H1 (cell line): ENCODE measurements around the gene SBNO2. TPM values are rescaled to one million over a fixed set of nuclear protein-coding genes. Genes with fewer than 3 reads are reported as not detected.

Experiments
- CTCF ChIA-PET: fragments of 300-600 bp; sonication (Branson Sonifier 250); formaldehyde crosslinking; loops from one replicate; lab custom pipeline; 2021; ENCODE audit not compliant: partially characterized antibody; lab: Charles Lee
- POLR2A ChIA-PET: fragments of 300-600 bp; sonication (Branson Sonifier 250); formaldehyde crosslinking; loops from one replicate; lab custom pipeline; 2021; ENCODE audit warnings: inconsistent platforms; ENCODE audit not compliant: partially characterized antibody; lab: Charles Lee
- DNase-seq, 2 experiments: peaks; one replicate each; pipeline versions ENCODE4 v3.0.0 to v3.0.0-alpha.2; 2010 to 2022; ENCODE audit warnings: low spot score in 2 of 2, low read depth in 1 of 2, mixed read lengths in 1 of 2
- FAIRE-seq: peaks from 2 replicates; lab custom pipeline; 2011; peaks lifted over from hg19 to GRCh38; lab: Jason Lieb, UNC
- H2AFZ ChIP-seq: 2 replicates; pipeline ENCODE4 v1.8.1; 2012; ENCODE audit warnings: low read length, inconsistent platforms
- H2AK5ac ChIP-seq: 2 replicates; pipeline ENCODE4 v1.6.1; 2013; ENCODE audit warnings: low read depth, low read length
- H2BK120ac ChIP-seq: replicated peaks from 2 replicates; pipeline ENCODE3; 2013; ENCODE audit warnings: low read depth, low read length, inconsistent platforms
- H2BK12ac ChIP-seq: 2 replicates; pipeline ENCODE4 v1.6.1; 2013; ENCODE audit warnings: low read depth, low read length
- H2BK15ac ChIP-seq: 2 replicates; pipeline ENCODE4 v1.6.1; 2013; ENCODE audit warnings: low read length
- H2BK20ac ChIP-seq: 2 replicates; pipeline ENCODE4 v1.6.1; 2013; ENCODE audit warnings: low read length
- H2BK5ac ChIP-seq: 2 replicates; pipeline ENCODE4 v1.6.1; 2013; ENCODE audit warnings: low read depth, low read length
- H3K14ac ChIP-seq: 2 replicates; pipeline ENCODE4 v1.6.1; 2013; ENCODE audit warnings: inconsistent platforms; ENCODE audit not compliant: insufficient read length
- H3K18ac ChIP-seq: 2 replicates; pipeline ENCODE4 v1.6.1; 2013; ENCODE audit warnings: low read length; ENCODE audit errors: extremely low read depth
- H3K23ac ChIP-seq: 2 replicates; pipeline ENCODE4 v1.6.1; 2013; ENCODE audit warnings: inconsistent platforms; ENCODE audit not compliant: insufficient read length
- H3K23me2 ChIP-seq: 2 replicates; pipeline ENCODE4 v1.6.1; 2013; ENCODE audit warnings: low read depth, low read length
- H3K27ac ChIP-seq: 2 replicates; pipeline ENCODE4 v1.6.1; 2011; ENCODE audit warnings: low read depth, low read length, inconsistent platforms
- H3K27me3 ChIP-seq, 4 experiments: replicated peaks in 1 of 4; 1 replicate in 1 of 4; 2 replicates in 3 of 4; pipeline versions ENCODE4 v1.6.1 to v1.8.1; 2011 to 2013; ENCODE audit warnings: low read length in 3 of 4, mild to moderate bottlenecking in 3 of 4, inconsistent platforms in 2 of 4, mixed read lengths in 2 of 4, moderate library complexity in 1 of 4; ENCODE audit not compliant: control insufficient read depth in 3 of 4, insufficient read depth in 3 of 4; ENCODE audit errors: extremely low read depth in 1 of 4
- H3K36me3 ChIP-seq, 4 experiments: 2 replicates each; pipeline versions ENCODE4 v1.6.1 to v1.8.1; 2011 to 2013; ENCODE audit warnings: mild to moderate bottlenecking in 4 of 4, low read length in 3 of 4, moderate library complexity in 2 of 4, control low read depth in 1 of 4, inconsistent platforms in 1 of 4; ENCODE audit not compliant: insufficient read depth in 4 of 4, control insufficient read depth in 2 of 4
- H3K4ac ChIP-seq: replicated peaks from 2 replicates; pipeline ENCODE3; 2013; ENCODE audit warnings: low read length, low read depth, mixed read lengths, inconsistent platforms; ENCODE audit not compliant: insufficient read length
- H3K4me1 ChIP-seq, 4 experiments: replicated peaks in 1 of 4; 1 replicate in 1 of 4; 2 replicates in 3 of 4; pipeline versions ENCODE4 v1.6.1 to v1.8.1; 2011 to 2013; ENCODE audit warnings: low read length in 3 of 4, inconsistent platforms in 2 of 4, mixed read lengths in 1 of 4; ENCODE audit not compliant: insufficient read depth in 4 of 4, control insufficient read depth in 3 of 4
- H3K4me2 ChIP-seq, 2 experiments: 2 replicates each; pipeline versions ENCODE4 v1.6.1 to v1.8.1; 2011 to 2013; ENCODE audit warnings: low read depth in 2 of 2, low read length in 2 of 2, control low read depth in 1 of 2, inconsistent platforms in 1 of 2, mild to moderate bottlenecking in 1 of 2; ENCODE audit not compliant: insufficient read depth in 1 of 2
- H3K4me3 ChIP-seq, 4 experiments: fragments of 200-600, 300-600 bp in 1 of 4; sonication (generic), shearing (Covaris generic), sonication (Bioruptor Twin) in 1 of 4; 2 replicates each; pipeline versions ENCODE4 v1.5.1 to v1.8.1; 2011 to 2016; ENCODE audit warnings: low read length in 4 of 4, low read depth in 3 of 4, control low read depth in 2 of 4, inconsistent platforms in 2 of 4, mild to moderate bottlenecking in 2 of 4, mixed read lengths in 1 of 4, moderate library complexity in 1 of 4; ENCODE audit not compliant: insufficient read depth in 2 of 4; ENCODE audit errors: extremely low read depth in 1 of 4
- H3K56ac ChIP-seq: replicated peaks from 2 replicates; pipeline ENCODE3; 2013; ENCODE audit warnings: low read depth, mild to moderate bottlenecking, mixed read lengths, low read length, inconsistent platforms; ENCODE audit not compliant: insufficient read length
- H3K79me1 ChIP-seq: 2 replicates; pipeline ENCODE4 v1.6.1; 2013; ENCODE audit warnings: low read depth, low read length, control low read depth
- H3K79me2 ChIP-seq, 2 experiments: 2 replicates each; pipeline versions ENCODE4 v1.6.1 to v1.8.1; 2012 to 2013; ENCODE audit warnings: low read length in 2 of 2, mild to moderate bottlenecking in 2 of 2, inconsistent platforms in 1 of 2; ENCODE audit not compliant: insufficient read depth in 2 of 2, control insufficient read depth in 1 of 2
- H3K9ac ChIP-seq, 4 experiments: replicated peaks in 1 of 4; 1 replicate in 1 of 4; 2 replicates in 3 of 4; pipeline versions ENCODE4 v1.6.1 to v1.8.1; 2011 to 2013; ENCODE audit warnings: low read depth in 3 of 4, low read length in 3 of 4, control low read depth in 2 of 4, mild to moderate bottlenecking in 2 of 4, moderate library complexity in 2 of 4, inconsistent platforms in 1 of 4; ENCODE audit errors: extremely low read depth in 1 of 4
- H3K9me3 ChIP-seq, 2 experiments: 2 replicates each; pipeline versions ENCODE4 v1.6.1 to v1.8.1; 2012 to 2013; ENCODE audit warnings: mild to moderate bottlenecking in 2 of 2, moderate library complexity in 2 of 2, control low read depth in 1 of 2, inconsistent platforms in 1 of 2, low read depth in 1 of 2, low read length in 1 of 2, mixed read lengths in 1 of 2; ENCODE audit not compliant: insufficient read depth in 2 of 2
- H4K20me1 ChIP-seq, 2 experiments: replicated peaks in 1 of 2; 2 replicates each; pipeline versions ENCODE3 to v1.8.1; 2011 to 2013; ENCODE audit warnings: inconsistent platforms in 2 of 2, low read length in 2 of 2, mild to moderate bottlenecking in 1 of 2; ENCODE audit not compliant: insufficient read depth in 2 of 2, control insufficient read depth in 1 of 2
- H4K5ac ChIP-seq: 2 replicates; pipeline ENCODE4 v1.6.1; 2013; ENCODE audit warnings: low read length, low read depth, mixed read lengths, inconsistent platforms; ENCODE audit not compliant: insufficient read length
- H4K8ac ChIP-seq: 2 replicates; pipeline ENCODE4 v1.8.0; 2013; ENCODE audit warnings: mild to moderate bottlenecking, moderate library complexity, low read length, inconsistent platforms; ENCODE audit not compliant: insufficient read depth; ENCODE audit errors: extremely low read depth
- H4K91ac ChIP-seq: replicated peaks from 2 replicates; pipeline ENCODE3; 2013; ENCODE audit warnings: low read length, mixed read lengths, inconsistent platforms; ENCODE audit not compliant: insufficient read length
- CBX5 ChIP-seq: fragments of 300-800, 300-1000 bp; sonication (generic); IDR thresholded peaks from 2 replicates; pipeline ENCODE4 v1.7.1; 2016; ENCODE audit warnings: antibody characterized with exemption, low read length, low read depth
- CTBP2 ChIP-seq: IDR thresholded peaks from 2 replicates; pipeline ENCODE4 v1.7.0; 2011; ENCODE audit warnings: borderline replicate concordance, mild to moderate bottlenecking, moderate library complexity, mixed read lengths, low read length; ENCODE audit not compliant: insufficient read depth, insufficient read length
- GABPA ChIP-seq: IDR thresholded peaks from 2 replicates; pipeline ENCODE4 v1.6.1; 2011; ENCODE audit warnings: mild to moderate bottlenecking, low read length, moderate library complexity, borderline replicate concordance; ENCODE audit not compliant: insufficient read depth
- GTF2F1 ChIP-seq: IDR thresholded peaks from 2 replicates; pipeline ENCODE4 v1.6.1; 2012; ENCODE audit warnings: low read depth, low read length, improper control_type of control experiment, borderline replicate concordance
- HDAC2 ChIP-seq, 2 experiments: fragments of 300-600 bp in 1 of 2; sonication (generic) in 1 of 2; IDR thresholded peaks; 2 replicates each; pipeline ENCODE4 v1.6.1; 2011 to 2012; ENCODE audit warnings: low read depth in 2 of 2, low read length in 2 of 2, mild to moderate bottlenecking in 2 of 2, moderate library complexity in 2 of 2, borderline replicate concordance in 1 of 2, inconsistent platforms in 1 of 2
- JUN ChIP-seq: IDR thresholded peaks from 2 replicates; pipeline ENCODE4 v1.6.1; 2011; ENCODE audit warnings: low read depth, mild to moderate bottlenecking, improper control_type of control experiment, low read length
- KDM1A ChIP-seq: fragments of 200-600, 300-600 bp; sonication (generic); IDR thresholded peaks from 2 replicates; pipeline ENCODE4 v1.7.1; 2016; ENCODE audit warnings: mild to moderate bottlenecking, low read length, borderline replicate concordance
- TAF7 ChIP-seq: optimal IDR thresholded peaks from 2 replicates; pipeline ENCODE3; 2011; ENCODE audit warnings: low read depth, mild to moderate bottlenecking, inconsistent platforms, low read length, moderate library complexity, borderline replicate concordance
- WGBS, 2 experiments: shearing (Covaris generic) in 1 of 2; methylation state at CpG; one replicate each; pipeline versions ENCODE4 v1.1.6 to v1.1.7; 2013 to 2015; ENCODE audit warnings: low lambda C conversion rate in 2 of 2, mixed read lengths in 2 of 2, inconsistent platforms in 1 of 2, low coverage in 1 of 2, missing lambda C conversion rate in 1 of 2; ENCODE audit not compliant: insufficient replicate concordance in 2 of 2, insufficient coverage in 1 of 2, insufficient read length in 1 of 2; ENCODE audit errors: extremely low coverage in 1 of 2, missing lambda C conversion rate in 1 of 2; 5-methylcytosine and 5-hydroxymethylcytosine counted together
- polyA plus RNA-seq, 7 experiments: library from polyadenylated mRNA; depleted of rRNA in 3 of 7; stranded (reverse) in 5 of 7; unstranded in 2 of 7; fragments of >200 nt in 5 of 7; fragments of 200-250 nt in 2 of 7; gene quantifications; 1 replicate in 5 of 7; 2 replicates in 1 of 7; 4 replicates in 1 of 7; pipeline versions ENCODE4 v1.2.1 to v1.2.3, GENCODE V29; 2011 to 2013; ENCODE audit warnings: missing spikeins in 2 of 7, mixed read lengths in 2 of 7
- total RNA-seq: library from RNA; stranded (reverse); fragmentation: NEBNext Ultra II Directional; extraction: Animal tissue kit (Norgen Biotek cat#: 25700); gene quantifications from 2 replicates; pipeline ENCODE4 v1.2.1, GENCODE V29; 2021

SBNO2 gene
- total and polyA plus RNA-seq, 2 of the 8 experiments (the other 6 are each of a cell fraction or from before 2014, with no cell fraction given), result 12.2 to 31.4 TPM

DNA sequence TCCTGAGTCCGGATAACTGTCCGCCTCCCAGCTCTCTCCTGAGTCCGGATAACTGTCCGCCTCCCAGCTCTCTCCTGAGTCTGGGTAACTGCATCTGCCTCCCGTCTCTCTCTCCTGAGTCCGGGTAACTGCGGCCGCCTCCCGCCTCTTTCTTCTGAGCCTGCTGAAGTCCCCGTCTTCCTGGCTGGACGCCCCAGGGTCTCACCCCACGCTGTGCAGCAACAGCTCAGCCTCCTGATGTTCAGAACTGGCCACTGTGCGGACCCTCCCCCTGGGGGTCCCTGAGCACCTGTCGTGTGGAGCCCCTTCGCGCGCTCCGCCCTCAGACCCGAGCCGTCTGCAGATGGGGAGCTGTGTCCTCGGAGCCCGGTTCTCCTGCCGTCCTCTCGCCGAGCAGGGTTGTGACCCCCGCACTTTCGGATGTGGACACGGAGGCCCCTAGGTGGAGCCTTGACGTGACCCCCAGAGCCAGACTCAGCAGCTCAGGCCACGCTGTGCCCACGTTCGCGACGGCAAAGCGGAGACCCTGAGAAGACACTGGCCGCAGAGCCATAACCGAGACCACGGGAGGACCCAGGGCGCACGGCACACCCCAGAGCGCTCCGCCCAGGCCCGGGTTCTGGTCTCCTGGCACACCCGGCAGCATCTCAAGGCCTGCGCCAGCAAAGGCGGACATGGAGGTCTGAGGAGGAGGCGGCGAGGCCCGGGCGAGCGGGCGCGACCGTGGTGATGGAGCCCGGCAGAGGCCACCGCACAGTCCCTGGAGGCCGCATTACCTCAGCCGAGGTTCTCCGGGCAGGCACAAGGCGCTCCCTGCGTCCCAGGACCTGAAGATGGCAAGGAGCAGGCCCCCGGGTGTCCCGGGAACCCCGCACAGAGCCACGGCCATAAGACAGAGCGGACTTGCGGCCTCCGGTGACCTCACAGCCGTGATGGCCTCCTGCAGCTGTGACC is 15.9 kb downstream of the SBNO2 start:
- Histone ChIP-seq H3K56ac (no peak overlapping the region), H3K23me2 (no peaks in the 10 kb centered on the region), H3K36me3 (peaks cover 0 to 5% (median 0%) of the 10 kb centered on the region in 4 experiments; a peak in 1 of 8 replicates), H2BK20ac (no peak overlapping the region), H4K5ac (no peak overlapping the region), H3K9ac (no peak overlapping the region), H3K14ac (no peak overlapping the region), H2BK12ac (no peak overlapping the region), H3K79me1 (peaks cover 7% of the 10 kb centered on the region), H2AK5ac (no peak overlapping the region), H3K4me1 (peaks cover 0 to 4% (median 0%) of the 10 kb centered on the region in 4 experiments; a peak in 3 of 7 replicates), H3K4me2 (no peak overlapping the region), H3K79me2 (peaks cover 0 to 9% of the 10 kb centered on the region in 2 experiments; a peak in 1 of 4 replicates), H3K9me3 (no peaks in the 10 kb centered on the region), H4K20me1 (peaks cover 0 to 19% of the 10 kb centered on the region in 2 experiments), H3K18ac (no peak overlapping the region), H3K4me3 (no peak overlapping the region), H3K27me3 (no peaks in the 10 kb centered on the region), H3K23ac (no peak overlapping the region), H2BK15ac (no peak overlapping the region), H4K91ac (no peak overlapping the region), H2AFZ (no peak overlapping the region), H2BK5ac (no peak overlapping the region), H3K4ac (no peak overlapping the region), H4K8ac (no peak overlapping the region), H2BK120ac (no peak overlapping the region), H3K27ac (no peak overlapping the region)
- ChIA-PET POLR2A (interaction anchor here (0.9 to 1.9 kb wide), 3 partner anchors 12 to 54 kb away, joined by 3 to 4 read pairs (median 4); partner anchors contain the start of gene GPX4), CTCF (interaction anchor here (0.6 to 1.8 kb wide), 8 partner anchors 12 to 318 kb away, joined by 3 to 7 read pairs (median 3); no protein-coding TSS in a partner anchor)
- TF ChIP-seq CBX5, result no peak
- 0 out of 2 replicates have a peak, but pooled peaks have one; percentile 27 for TF ChIP-seq GABPA
- no peak for TF ChIP-seq HDAC2 (IDR thresholded peaks at IDR 0.05; ENCODE audit: borderline replicate concordance in 1 of 2, low read depth in 2 of 2, low read length in 2 of 2)
- TF ChIP-seq JUN, result no peak
- no peak for TF ChIP-seq CTBP2
- no peak for TF ChIP-seq TAF7
- no peak for TF ChIP-seq KDM1A
- no peak for TF ChIP-seq GTF2F1
- 94% methylated on average over 69 of the region's 69 CpGs; no CpG with 5 or more reads in 1 of the 2 experiments for WGBS, 2 experiments
- FAIRE-seq (no peak), DNase-seq (no peak)
